ENCODE measurements around the gene CACNA1I. TPM values are rescaled to one million over a fixed set of nuclear protein-coding genes. Genes with fewer than 3 reads are reported as not detected.

Gene CACNA1I
- total and polyA plus RNA-seq, 2 experiments from 2014 or later = 0.04 to 0.24 TPM

DNA sequence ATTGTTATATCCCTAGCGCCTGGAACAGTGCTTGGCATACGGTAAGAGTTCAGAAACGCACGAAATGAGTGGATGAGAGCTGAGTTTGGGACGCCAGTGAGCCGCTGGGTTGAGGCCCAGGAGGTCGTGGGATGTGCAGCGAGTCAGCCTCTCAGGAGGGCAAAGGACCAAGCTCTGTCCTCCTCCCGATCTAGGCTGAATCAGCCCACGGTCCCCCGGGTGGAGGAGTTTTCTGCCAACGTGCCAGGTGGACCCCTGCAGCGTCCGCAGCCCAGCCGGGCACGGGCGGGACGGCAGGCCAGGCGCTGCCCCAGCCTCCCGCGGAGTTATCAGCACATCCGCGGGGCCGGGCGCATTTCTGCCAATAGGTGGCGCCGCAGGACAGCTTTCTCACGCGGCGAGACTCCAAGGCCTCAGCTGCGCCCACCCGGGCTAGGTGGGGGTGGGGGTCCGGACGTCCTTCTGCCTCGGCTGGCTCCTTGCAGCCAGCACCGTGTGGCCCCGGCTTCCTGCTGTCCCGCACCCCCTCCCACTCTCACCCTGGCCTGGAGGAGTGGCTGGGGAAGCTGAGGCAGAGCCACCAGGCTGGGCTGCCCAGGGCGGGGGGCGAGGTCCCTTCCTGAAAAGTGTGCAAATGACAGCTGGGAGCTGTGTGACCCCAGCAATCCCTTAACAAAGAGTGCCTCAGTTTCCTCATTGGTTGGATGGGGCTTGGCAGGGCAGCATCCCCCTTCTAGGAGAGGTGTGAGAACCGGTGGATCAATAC, 35.8 kb upstream of the CACNA1I start:
- no peaks in the 10 kb centered on the region for H3K27me3 ChIP-seq
- DNase-seq (ENCODE audit: low read depth in 1 of 2, low spot score in 1 of 2) = peak; percentile 81 to 87
- TF ChIP-seq, protein P1, sequence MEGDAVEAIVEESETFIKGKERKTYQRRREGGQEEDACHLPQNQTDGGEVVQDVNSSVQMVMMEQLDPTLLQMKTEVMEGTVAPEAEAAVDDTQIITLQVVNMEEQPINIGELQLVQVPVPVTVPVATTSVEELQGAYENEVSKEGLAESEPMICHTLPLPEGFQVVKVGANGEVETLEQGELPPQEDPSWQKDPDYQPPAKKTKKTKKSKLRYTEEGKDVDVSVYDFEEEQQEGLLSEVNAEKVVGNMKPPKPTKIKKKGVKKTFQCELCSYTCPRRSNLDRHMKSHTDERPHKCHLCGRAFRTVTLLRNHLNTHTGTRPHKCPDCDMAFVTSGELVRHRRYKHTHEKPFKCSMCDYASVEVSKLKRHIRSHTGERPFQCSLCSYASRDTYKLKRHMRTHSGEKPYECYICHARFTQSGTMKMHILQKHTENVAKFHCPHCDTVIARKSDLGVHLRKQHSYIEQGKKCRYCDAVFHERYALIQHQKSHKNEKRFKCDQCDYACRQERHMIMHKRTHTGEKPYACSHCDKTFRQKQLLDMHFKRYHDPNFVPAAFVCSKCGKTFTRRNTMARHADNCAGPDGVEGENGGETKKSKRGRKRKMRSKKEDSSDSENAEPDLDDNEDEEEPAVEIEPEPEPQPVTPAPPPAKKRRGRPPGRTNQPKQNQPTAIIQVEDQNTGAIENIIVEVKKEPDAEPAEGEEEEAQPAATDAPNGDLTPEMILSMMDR (IDR thresholded peaks at IDR 0.05; ENCODE audit: low read depth, low read length) = peak; percentile 86
- no peak overlapping the region for H3K27ac ChIP-seq
- H3K4me3 ChIP-seq = no peak overlapping the region
- H3K4me1 ChIP-seq (ENCODE audit: low read depth) = peaks cover 7% of the 10 kb centered on the region
- H3K9me3 ChIP-seq (ENCODE audit: low read depth) = no peaks in the 10 kb centered on the region
- no peaks in the 10 kb centered on the region for H3K36me3 ChIP-seq

- Histone ChIP-seq H3K27me3 (no peaks in the 10 kb centered on the region), H3K9me3 (ENCODE audit: low read depth) (no peaks in the 10 kb centered on the region), H3K36me3 (no peaks in the 10 kb centered on the region), H3K27ac (no peak overlapping the region), H3K4me3 (no peak overlapping the region), H3K4me1 (ENCODE audit: low read depth) (peaks cover 7% of the 10 kb centered on the region)
- TF ChIP-seq, protein P1 (IDR thresholded peaks at IDR 0.05; ENCODE audit: low read depth, low read length) = no peak
- no peak for DNase-seq (ENCODE audit: low read depth in 1 of 2, low spot score in 1 of 2)
These were observed 35.2 kb upstream of the CACNA1I start for GRCh38 chr22:39535357-39535725.

DNA sequence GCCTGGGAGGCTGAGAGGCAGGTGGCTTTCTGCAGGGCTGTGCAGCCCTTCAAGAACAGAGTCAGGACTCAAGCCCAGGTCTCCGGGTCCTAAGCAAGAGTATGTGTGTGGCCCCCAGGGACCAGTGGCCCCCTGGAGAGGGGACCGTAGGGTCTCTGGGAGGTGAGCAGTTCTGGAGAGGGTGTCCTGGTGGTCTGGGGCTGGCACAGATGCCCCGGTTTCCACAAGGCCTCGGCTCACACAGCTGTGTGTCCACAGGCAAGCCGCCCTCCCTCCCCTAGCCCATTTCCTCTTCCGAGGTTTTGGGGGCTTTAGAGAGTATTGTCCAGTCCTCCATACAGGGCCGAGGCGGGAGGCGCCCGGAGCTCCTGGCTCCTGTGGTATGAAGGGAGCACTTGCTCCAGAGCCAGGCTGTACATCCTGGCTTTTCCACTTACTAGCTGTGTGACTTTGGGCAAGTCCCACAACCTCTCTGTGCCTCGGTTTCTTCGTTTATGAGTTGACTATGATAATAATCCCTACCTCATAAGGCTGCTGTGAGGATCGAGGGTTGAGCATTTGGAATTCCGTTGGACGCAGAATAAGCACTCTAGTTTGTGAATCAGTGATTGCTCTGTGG, 34.6 kb upstream of the CACNA1I start:
- H3K9me3 ChIP-seq (ENCODE audit: low read depth) = no peaks in the 10 kb centered on the region
- no peak overlapping the region for H3K4me3 ChIP-seq
- H3K27ac ChIP-seq = no peak overlapping the region
- H3K36me3 ChIP-seq = no peaks in the 10 kb centered on the region
- TF ChIP-seq, protein P1 (IDR thresholded peaks at IDR 0.05; ENCODE audit: low read depth, low read length) = no peak
- no peaks in the 10 kb centered on the region for H3K27me3 ChIP-seq
- no peak for DNase-seq (ENCODE audit: low read depth in 1 of 2, low spot score in 1 of 2)
- peaks cover 7% of the 10 kb centered on the region for H3K4me1 ChIP-seq (ENCODE audit: low read depth)

DNA sequence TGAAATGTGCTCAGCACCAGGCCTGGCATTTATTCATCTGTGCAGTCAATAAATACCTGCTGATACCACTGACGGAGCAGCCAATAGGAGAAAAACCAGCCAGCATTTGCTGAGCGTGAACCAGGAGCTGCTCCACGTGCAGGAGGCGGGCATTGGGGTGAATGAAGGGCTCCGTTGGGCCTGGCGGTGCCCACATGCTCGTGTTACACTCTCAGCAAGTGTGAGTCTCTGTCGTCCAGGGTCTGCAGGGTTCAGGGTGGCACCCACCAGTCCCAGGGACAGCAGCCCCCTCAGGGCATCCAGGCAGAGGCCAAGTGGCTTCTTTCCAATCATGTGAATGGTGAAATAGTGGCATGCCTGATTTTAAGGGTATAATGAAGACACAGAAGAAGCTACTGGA, 33.8 kb upstream of the CACNA1I start:
- no peak for DNase-seq (ENCODE audit: low read depth in 1 of 2, low spot score in 1 of 2)
- Histone ChIP-seq H3K4me1 (ENCODE audit: low read depth) (peaks cover 1% of the 10 kb centered on the region), H3K9me3 (ENCODE audit: low read depth) (no peaks in the 10 kb centered on the region), H3K27me3 (no peaks in the 10 kb centered on the region), H3K36me3 (no peaks in the 10 kb centered on the region), H3K27ac (no peak overlapping the region), H3K4me3 (no peak overlapping the region)
- TF ChIP-seq, protein P1 (IDR thresholded peaks at IDR 0.05; ENCODE audit: low read depth, low read length) = no peak

DNA sequence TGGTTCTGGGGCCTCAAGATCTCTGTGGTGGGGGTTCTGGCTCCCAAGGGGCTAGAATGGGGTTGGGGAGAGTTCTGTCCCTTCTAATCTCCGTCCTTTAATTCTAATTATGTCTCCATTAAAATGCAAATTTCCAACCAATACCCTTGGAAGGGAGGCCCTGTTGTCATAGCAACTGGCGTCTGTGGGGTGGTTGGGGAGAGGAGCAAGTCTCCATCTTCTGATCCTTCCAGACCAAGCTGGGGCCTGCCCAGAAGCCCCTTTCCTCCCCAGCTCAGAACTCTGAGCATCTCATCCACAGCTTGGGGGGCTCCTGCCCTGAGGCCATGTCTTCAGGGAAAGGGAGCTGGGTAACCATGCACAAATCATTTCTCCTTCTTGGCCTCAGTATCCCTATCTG, 32.6 kb upstream of the CACNA1I start:
- Histone ChIP-seq H3K27ac (no peak overlapping the region), H3K4me1 (ENCODE audit: low read depth) (no peaks in the 10 kb centered on the region), H3K4me3 (no peak overlapping the region), H3K9me3 (ENCODE audit: low read depth) (no peaks in the 10 kb centered on the region), H3K27me3 (no peaks in the 10 kb centered on the region), H3K36me3 (no peaks in the 10 kb centered on the region)
- TF ChIP-seq, protein P1 (IDR thresholded peaks at IDR 0.05; ENCODE audit: low read depth, low read length) = no peak
- DNase-seq (ENCODE audit: low read depth in 1 of 2, low spot score in 1 of 2) = no peak

All from cardiac muscle cell (in vitro differentiated cells and primary cell).